Esophagus squamous epithelium (tissue), 4 donors: ENCODE measurements around the gene PDE10A.

Experiments
- CTCF ChIP-seq, 6 experiments: fragments of 450-650 bp in 4 of 6; fragments of 200-600 bp in 2 of 6; sonication (generic) in 2 of 6; IDR thresholded peaks; one replicate each; pipeline ENCODE4 v1.5.1; 2016 to 2019; ENCODE audit warnings: antibody characterized with exemption in 6 of 6, mild to moderate bottlenecking in 4 of 6, moderate library complexity in 4 of 6
- POLR2A ChIP-seq, 4 donors: fragments of 450-650 bp; IDR thresholded peaks; one replicate each; pipeline ENCODE4 v1.6.1; 2017; ENCODE audit warnings: antibody characterized with exemption in 4 of 4, mild to moderate bottlenecking in 4 of 4, moderate library complexity in 3 of 4

GRCh38 chr6:165654144-165654543, 8.9 kb downstream of the PDE10A start:
- TF ChIP-seq CTCF (IDR thresholded peaks at IDR 0.05) (no peak), POLR2A (IDR thresholded peaks at IDR 0.05) (no peak)
